Keratinocyte (primary cell): ENCODE data around the gene CFAP70. TPM values are rescaled to one million over a fixed set of nuclear protein-coding genes. Genes with fewer than 3 reads are reported as not detected.

Experiments used
- DNase-seq: peaks from one replicate; pipeline ENCODE4 v3.0.0-alpha.2; 2011; ENCODE audit warnings: low read depth, missing footprints, low spot score
- FAIRE-seq: peaks from 2 replicates; lab custom pipeline; 2011; peaks lifted over from hg19 to GRCh38; lab: Jason Lieb, UNC
- H2AFZ ChIP-seq: 2 replicates; pipeline ENCODE4 v1.6.0; 2012; ENCODE audit warnings: low read length, control low read depth, inconsistent platforms; ENCODE audit not compliant: control insufficient read depth
- H3K27ac ChIP-seq: 2 replicates; pipeline ENCODE4 v1.5.1; 2011; ENCODE audit warnings: low read length; ENCODE audit not compliant: control insufficient read depth, insufficient read depth
- H3K27me3 ChIP-seq: 3 replicates; pipeline ENCODE4 v1.6.0; 2011; ENCODE audit warnings: low read length; ENCODE audit not compliant: control insufficient read depth, insufficient read depth; ENCODE audit errors: extremely low read depth
- H3K36me3 ChIP-seq, 2 experiments: 2 replicates in 1 of 2; 3 replicates in 1 of 2; pipeline ENCODE4 v1.5.1; 2011; ENCODE audit warnings: low read length in 2 of 2, mild to moderate bottlenecking in 1 of 2; ENCODE audit not compliant: control insufficient read depth in 2 of 2, insufficient read depth in 2 of 2; ENCODE audit errors: extremely low read depth in 1 of 2
- H3K4me1 ChIP-seq: 3 replicates; pipeline ENCODE4 v1.5.1; 2011; ENCODE audit warnings: low read length; ENCODE audit not compliant: control insufficient read depth, insufficient read depth; ENCODE audit errors: extremely low read depth
- H3K4me2 ChIP-seq: 3 replicates; pipeline ENCODE4 v1.6.0; 2011; ENCODE audit warnings: low read depth, low read length; ENCODE audit not compliant: control insufficient read depth, insufficient read depth; ENCODE audit errors: extremely low read depth
- H3K4me3 ChIP-seq, 3 experiments: fragments of 200-600 bp in 1 of 3; sonication (generic) in 1 of 3; 2 replicates in 2 of 3; 3 replicates in 1 of 3; pipeline ENCODE4 v1.5.1; 2011 to 2016; ENCODE audit warnings: low read length in 3 of 3, mild to moderate bottlenecking in 3 of 3, control low read depth in 2 of 3, inconsistent platforms in 1 of 3, low read depth in 1 of 3, mixed read lengths in 1 of 3, mixed run types in 1 of 3, moderate library complexity in 1 of 3; ENCODE audit not compliant: control insufficient read depth in 2 of 3, insufficient read depth in 2 of 3; ENCODE audit errors: extremely low read depth in 1 of 3
- H3K79me2 ChIP-seq: 2 replicates; pipeline ENCODE4 v1.6.0; 2012; ENCODE audit warnings: low read length; ENCODE audit not compliant: control insufficient read depth, insufficient read depth
- H3K9ac ChIP-seq: 3 replicates; pipeline ENCODE4 v1.6.0; 2011; ENCODE audit warnings: low read length; ENCODE audit not compliant: control insufficient read depth, insufficient read depth; ENCODE audit errors: extremely low read depth
- H3K9me1 ChIP-seq: 3 replicates; pipeline ENCODE4 v1.6.0; 2011; ENCODE audit warnings: low read length; ENCODE audit not compliant: control insufficient read depth, insufficient read depth; ENCODE audit errors: extremely low read depth
- H3K9me3 ChIP-seq: 2 replicates; pipeline ENCODE4 v1.5.1; 2012; ENCODE audit warnings: low read depth, low read length; ENCODE audit not compliant: control insufficient read depth
- H4K20me1 ChIP-seq: 3 replicates; pipeline ENCODE4 v1.6.0; 2011; ENCODE audit warnings: low read length; ENCODE audit not compliant: control insufficient read depth, insufficient read depth; ENCODE audit errors: extremely low read depth
- CTCF ChIP-seq, 3 experiments: IDR thresholded peaks in 1 of 3; conservative IDR thresholded peaks in 1 of 3; optimal IDR thresholded peaks in 1 of 3; 2 replicates in 2 of 3; 3 replicates in 1 of 3; pipeline versions ENCODE3 to v1.5.1; 2011; ENCODE audit warnings: low read length in 3 of 3, mild to moderate bottlenecking in 3 of 3, moderate library complexity in 2 of 3, control low read depth in 1 of 3, inconsistent platforms in 1 of 3; ENCODE audit not compliant: insufficient read depth in 2 of 3; ENCODE audit errors: extremely low read depth in 1 of 3
- EZH2 ChIP-seq: IDR thresholded peaks from one replicate; pipeline ENCODE4 v1.6.1; 2012; ENCODE audit warnings: inconsistent platforms, mild to moderate bottlenecking, low read length, moderate library complexity
- dilution Hi-C: fragments of 300-500 bp; cut with MboI; formaldehyde crosslinking; loops from one replicate; pipeline ENCODE4 v1.7.0; 2020; ENCODE audit warnings: low sequenced_read_pairs; ENCODE audit not compliant: extremely low pct_ligation_motif_present
- polyA plus RNA-seq, 5 experiments: library from polyadenylated mRNA; depleted of rRNA in 3 of 5; stranded (reverse) in 3 of 5; stranded (forward) in 1 of 5; unstranded in 1 of 5; fragments of >200 nt; gene quantifications; 1 replicate in 1 of 5; 2 replicates in 3 of 5; 3 replicates in 1 of 5; pipeline versions ENCODE4 v1.2.1 to v1.2.3, GENCODE V29; 2011 to 2012; ENCODE audit warnings: missing spikeins in 2 of 5, low read depth in 1 of 5, low replicate concordance in 1 of 5

Gene CFAP70
- polyA plus RNA-seq, 1 donor (not counting 4 experiments of a cell fraction or from before 2014, with no cell fraction given): 2.1 TPM

GRCh38 chr10:73386583-73386982 is 27.9 kb upstream of the CFAP70 start:
- no peaks in the 10 kb centered on the region for H3K9me1 ChIP-seq
- no peaks in the 10 kb centered on the region for H3K4me1 ChIP-seq
- dilution Hi-C loops: loop anchor here (25.0 kb wide), 1 partner anchor 124 kb away; the partner anchor contains the start of gene MRPS16
- no peak overlapping the region for H3K4me2 ChIP-seq
- FAIRE-seq (no peak), DNase-seq (no peak)
- no peaks in the 10 kb centered on the region for H4K20me1 ChIP-seq
- peaks cover 7% of the 10 kb centered on the region for H3K79me2 ChIP-seq
- no peaks in the 10 kb centered on the region for H3K9me3 ChIP-seq
- H3K4me3 ChIP-seq: no peak overlapping the region
- no peak overlapping the region for H2AFZ ChIP-seq
- H3K27ac ChIP-seq: no peak overlapping the region
- TF ChIP-seq CTCF (optimal IDR thresholded peaks at IDR 0.05 in 1 of 3, IDR thresholded peaks at IDR 0.05 in 1 of 3, conservative IDR thresholded peaks at IDR 0.05 in 1 of 3; ENCODE audit: extremely low read depth in 1 of 3, insufficient read depth in 2 of 3, low read length in 3 of 3): no peak
- no peak for TF ChIP-seq EZH2
- H3K27me3 ChIP-seq: no peaks in the 10 kb centered on the region
- no peak overlapping the region for H3K9ac ChIP-seq
- peaks cover 22 to 51% of the 10 kb centered on the region in 2 experiments for H3K36me3 ChIP-seq

GRCh38 chr10:73379064-73379748 is 20.5 kb upstream of the CFAP70 start:
- no peaks in the 10 kb centered on the region for H3K9me1 ChIP-seq
- no peaks in the 10 kb centered on the region for H4K20me1 ChIP-seq
- no peak overlapping the region for H3K9ac ChIP-seq
- dilution Hi-C loops: loop anchor here (25.0 kb wide), 1 partner anchor 117 kb away; the partner anchor contains the start of gene MRPS16
- DNase-seq (no peak), FAIRE-seq (no peak)
- H3K9me3 ChIP-seq: no peaks in the 10 kb centered on the region
- H3K36me3 ChIP-seq: peaks cover 19 to 36% of the 10 kb centered on the region in 2 experiments
- H3K27me3 ChIP-seq: no peaks in the 10 kb centered on the region
- H3K4me3 ChIP-seq: no peak overlapping the region
- no peaks in the 10 kb centered on the region for H3K79me2 ChIP-seq
- H3K4me2 ChIP-seq: no peak overlapping the region
- TF ChIP-seq CTCF (optimal IDR thresholded peaks at IDR 0.05 in 1 of 3, IDR thresholded peaks at IDR 0.05 in 1 of 3, conservative IDR thresholded peaks at IDR 0.05 in 1 of 3; ENCODE audit: extremely low read depth in 1 of 3, insufficient read depth in 2 of 3, low read length in 3 of 3) (no peak), EZH2 (no peak)
- H3K27ac ChIP-seq: no peak overlapping the region
- H3K4me1 ChIP-seq: peaks cover 12% of the 10 kb centered on the region
- no peak overlapping the region for H2AFZ ChIP-seq
